ACHN (cell line): ENCODE results near the gene RBSN.
A peak's percentile ranks its signal among the peaks of the same experiment; 100 is the strongest.

ENCODE experiments used
- DNase-seq: peaks from one replicate; pipeline ENCODE4 v3.0.0-alpha.2; 2015
- in situ Hi-C: cut with HindIII; loops from 2 replicates; pipeline ENCODE4 v1.10.0; 2017; ENCODE audit warnings: low sequenced_read_pairs, low pct_ligation_motif_present, low pct_unique_long_range_greater_than_20kb

RBSN gene

GRCh38 chr3:15065550-15066007 lies 33.4 kb downstream of the RBSN start:
- in situ Hi-C loops, result no loop called here

GRCh38 chr3:15064835-15065549 lies 34.0 kb downstream of the RBSN start, which contains the start of gene MRPS25:
MRPS25 (minus strand) TSS chr3:15065315; CDS start chr3:15065194, 121 bp downstream.
- in situ Hi-C loops, result no loop called here
- DNase-seq, result peak; percentile 90

More at GRCh38 chr3:15065550-15066007, 33.4 kb downstream of the RBSN start:
- no peak for DNase-seq

- peak; percentile 42 for DNase-seq
- in situ Hi-C loops, result no loop called here
Observed at GRCh38 chr3:15064299-15064834, 34.6 kb downstream of the RBSN start.

GRCh38 chr3:15063656-15064286 lies 35.2 kb downstream of the RBSN start:
- DNase-seq, result no peak
- in situ Hi-C loops, result no loop called here

- in situ Hi-C loops, result no loop called here
- no peak for DNase-seq
Observed at GRCh38 chr3:15063238-15063637, 35.7 kb downstream of the RBSN start.

- no peak for DNase-seq
- in situ Hi-C loops, result no loop called here
Observed at GRCh38 chr3:15060029-15060428, 38.9 kb downstream of the RBSN start.

- no peak for DNase-seq
- in situ Hi-C loops, result no loop called here
Observed at GRCh38 chr3:15056676-15057404, 42.1 kb downstream of the RBSN start.

- no peak for DNase-seq
- in situ Hi-C loops, result no loop called here
Observed at GRCh38 chr3:15055019-15055557, 43.9 kb downstream of the RBSN start.

GRCh38 chr3:15053541-15053940 lies 45.4 kb downstream of the RBSN start:
- DNase-seq, result no peak
- in situ Hi-C loops, result no loop called here

- in situ Hi-C loops, result no loop called here
- DNase-seq, result no peak
Observed at GRCh38 chr3:15052335-15053242, 46.4 kb downstream of the RBSN start.

- in situ Hi-C loops, result no loop called here
- peak; percentile 53 for DNase-seq
Observed at GRCh38 chr3:15051531-15051930, 47.4 kb downstream of the RBSN start.

GRCh38 chr3:15050405-15051092 lies 48.4 kb downstream of the RBSN start:
- in situ Hi-C loops, result no loop called here
- DNase-seq, result no peak

GRCh38 chr3:15049584-15049983 lies 49.4 kb downstream of the RBSN start:
- in situ Hi-C loops, result no loop called here
- DNase-seq, result no peak

GRCh38 chr3:15045667-15046066 lies 53.3 kb downstream of the RBSN start:
- in situ Hi-C loops, result no loop called here
- DNase-seq, result no peak

- DNase-seq, result no peak
- in situ Hi-C loops, result no loop called here
Observed at GRCh38 chr3:15044326-15044725, 54.6 kb downstream of the RBSN start.

- no peak for DNase-seq
- in situ Hi-C loops, result no loop called here
Observed at GRCh38 chr3:15043408-15044171, 55.4 kb downstream of the RBSN start.

- DNase-seq, result no peak
- in situ Hi-C loops, result no loop called here
Observed at GRCh38 chr3:15042936-15043335, 56.0 kb downstream of the RBSN start.
